Measurements from ENCODE around the gene GLRX3. TPM values are rescaled to one million over a fixed set of nuclear protein-coding genes. Genes with fewer than 3 reads are reported as not detected.

Gene GLRX3
- total RNA-seq, 4 donors from 2014 or later = 42.3 to 103 (median 48.6) TPM

DNA sequence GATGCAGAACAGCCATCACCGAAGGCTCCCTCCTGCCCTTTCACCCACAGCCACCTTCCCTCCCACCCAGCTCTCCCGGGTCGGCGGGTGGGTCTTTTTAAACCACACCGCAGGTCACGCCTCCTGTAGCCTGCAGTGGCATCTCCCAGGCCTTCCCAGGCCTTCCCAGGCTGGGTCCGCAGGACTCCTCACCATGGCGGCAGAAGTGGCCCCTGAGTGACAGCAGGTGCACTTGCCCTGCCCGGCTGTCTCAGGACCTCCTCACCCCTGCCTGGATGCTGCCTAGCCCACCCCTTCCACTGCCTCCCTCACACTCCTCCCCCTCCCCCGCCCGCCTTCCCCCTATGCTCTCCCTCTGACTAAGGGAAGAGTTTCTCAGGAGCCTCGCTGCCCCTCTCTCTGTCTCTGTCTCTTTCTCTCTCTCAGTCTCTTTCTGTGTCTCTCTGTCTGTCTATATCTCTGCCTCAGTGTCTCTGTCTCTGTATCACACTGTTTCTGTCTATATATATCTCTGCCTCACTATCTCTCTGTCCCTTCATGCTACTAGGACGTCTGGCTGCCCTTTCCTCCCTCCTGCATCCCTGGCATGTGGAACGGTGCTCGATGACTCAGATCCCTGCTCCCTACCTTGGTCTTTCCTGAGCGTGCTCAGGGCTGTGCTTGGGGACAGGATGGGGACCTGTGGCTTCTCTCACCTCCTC lies 57.5 kb downstream of the GLRX3 start:
- TF ChIP-seq POLR2A (IDR thresholded peaks at IDR 0.05) (no peak), EP300 (IDR thresholded peaks at IDR 0.05) (no peak), CTCF (IDR thresholded peaks at IDR 0.05) (no peak), POLR2AphosphoS5 (IDR thresholded peaks at IDR 0.05) (no peak)
- Histone ChIP-seq H3K36me3 (no peaks in the 10 kb centered on the region), H3K27ac (no peak overlapping the region), H3K4me3 (no peak overlapping the region), H3K27me3 (peaks cover 16% of the 10 kb centered on the region), H3K9me3 (no peaks in the 10 kb centered on the region), H3K4me1 (peaks cover 0 to 16% (median 5%) of the 10 kb centered on the region in 3 donors)
- ATAC-seq = no peak
- 60% methylated on average over 8 of the region's 16 CpGs; no CpG with 5 or more reads in 1 of the 2 donors for WGBS, 2 donors (ENCODE audit: low coverage in 1 of 2)

DNA sequence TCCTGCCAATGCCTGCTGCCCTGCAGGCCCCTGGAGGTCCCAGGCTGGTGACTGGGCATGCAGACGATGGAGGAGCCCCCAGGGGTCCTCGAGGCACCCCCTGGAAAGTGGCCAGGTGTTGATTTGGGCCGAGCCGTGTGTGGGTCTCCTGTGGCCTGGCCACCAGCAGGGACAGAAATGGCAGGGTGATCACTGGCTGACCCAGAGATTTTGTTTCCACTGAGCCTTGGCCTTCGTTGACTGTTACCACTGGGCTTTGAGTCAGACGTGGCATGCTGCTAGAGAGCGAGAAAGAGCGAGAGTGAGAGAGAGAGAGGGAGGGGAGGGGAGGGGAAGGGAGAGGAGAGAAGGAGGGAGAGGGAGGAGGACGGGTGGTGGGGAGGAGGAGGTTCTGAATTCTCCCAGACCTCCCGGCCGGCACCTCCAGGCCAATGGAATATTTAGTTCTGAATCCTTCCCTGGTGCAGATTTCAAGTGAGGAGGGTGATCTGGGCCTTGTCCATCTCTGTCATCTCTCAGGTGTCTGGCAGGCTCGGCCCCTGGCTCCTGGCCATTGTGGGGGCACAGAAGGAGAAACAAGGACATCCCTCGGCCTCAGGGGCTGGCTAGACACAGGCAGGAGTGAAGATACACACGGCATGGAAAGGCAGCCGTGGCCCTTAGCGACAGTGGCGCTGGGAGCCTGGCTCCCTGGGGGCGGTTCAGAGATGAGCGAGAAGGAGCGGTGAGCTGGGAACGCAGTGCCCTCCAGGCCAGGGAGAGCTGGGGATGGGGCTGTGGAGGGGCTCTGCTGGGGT lies 58.2 kb downstream of the GLRX3 start:
- Histone ChIP-seq H3K9me3 (no peaks in the 10 kb centered on the region), H3K4me3 (no peak overlapping the region), H3K36me3 (no peaks in the 10 kb centered on the region), H3K4me1 (peaks cover 0 to 16% (median 5%) of the 10 kb centered on the region in 3 donors), H3K27me3 (peaks cover 16% of the 10 kb centered on the region), H3K27ac (no peak overlapping the region)
- no peak for TF ChIP-seq POLR2AphosphoS5 (IDR thresholded peaks at IDR 0.05)
- no peak for TF ChIP-seq POLR2A (IDR thresholded peaks at IDR 0.05)
- no peak for TF ChIP-seq EP300 (IDR thresholded peaks at IDR 0.05)
- TF ChIP-seq CTCF (IDR thresholded peaks at IDR 0.05) = no peak
- WGBS, 2 donors (ENCODE audit: low coverage in 1 of 2) = 0 to 16% methylated on average over 2 to 8 of the region's 21 CpGs
- ATAC-seq = no peak

DNA sequence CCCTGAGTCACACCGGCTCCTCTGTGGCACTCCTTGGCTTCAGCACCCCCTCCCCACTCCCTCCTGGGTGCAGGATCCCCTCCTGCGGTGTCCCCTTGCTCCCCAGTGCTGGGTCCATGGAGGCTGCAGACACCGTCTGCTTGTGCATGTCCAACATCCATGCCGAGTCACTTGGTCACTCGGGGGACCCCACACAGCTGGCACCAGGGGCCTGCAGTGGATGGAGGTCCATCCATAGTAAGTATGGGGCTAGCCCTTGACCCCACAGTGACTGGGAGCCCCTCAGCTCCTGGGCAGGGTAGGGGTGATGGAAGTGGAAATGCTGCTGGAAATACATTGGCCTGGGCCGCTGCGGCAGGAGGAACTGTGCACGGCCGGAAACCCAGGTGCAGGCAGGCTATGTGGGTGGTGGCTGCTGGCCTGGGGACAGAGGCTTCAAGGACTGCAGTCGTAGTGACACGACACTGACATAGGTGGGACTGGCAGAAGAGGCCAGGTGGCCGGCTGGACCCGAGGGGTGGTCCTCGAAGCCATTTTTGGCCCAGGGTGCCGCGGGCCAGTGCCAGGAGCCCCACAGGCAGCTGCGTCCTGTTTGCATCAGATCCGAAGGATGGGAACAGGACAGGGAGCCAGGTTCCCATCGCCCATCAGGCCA lies 58.9 kb downstream of the GLRX3 start:
- no peak overlapping the region for H3K4me3 ChIP-seq
- no peaks in the 10 kb centered on the region for H3K36me3 ChIP-seq
- H3K9me3 ChIP-seq = no peaks in the 10 kb centered on the region
- peaks cover 24% of the 10 kb centered on the region for H3K27me3 ChIP-seq
- 87 to 90% methylated on average over 2 to 3 of the region's 19 CpGs for WGBS, 2 donors (ENCODE audit: low coverage in 1 of 2)
- TF ChIP-seq CTCF (IDR thresholded peaks at IDR 0.05) (no peak), POLR2AphosphoS5 (IDR thresholded peaks at IDR 0.05) (no peak)
- H3K4me1 ChIP-seq = peaks cover 0 to 10% (median 5%) of the 10 kb centered on the region in 3 donors
- no peak overlapping the region for H3K27ac ChIP-seq
- ATAC-seq = no peak

- no peaks in the 10 kb centered on the region for H3K36me3 ChIP-seq
- no peak overlapping the region for H3K27ac ChIP-seq
- 93% methylated on average over 3 of the region's 10 CpGs; no CpG with 5 or more reads in 1 of the 2 donors for WGBS, 2 donors (ENCODE audit: low coverage in 1 of 2)
- peaks cover 25% of the 10 kb centered on the region for H3K27me3 ChIP-seq
- ATAC-seq = no peak
- no peaks in the 10 kb centered on the region for H3K9me3 ChIP-seq
- no peak overlapping the region for H3K4me3 ChIP-seq
- TF ChIP-seq CTCF (IDR thresholded peaks at IDR 0.05) (no peak), EP300 (IDR thresholded peaks at IDR 0.05) (no peak), POLR2AphosphoS5 (IDR thresholded peaks at IDR 0.05) (no peak), POLR2A (IDR thresholded peaks at IDR 0.05) (no peak)
- peaks cover 0 to 3% (median under 1%) of the 10 kb centered on the region in 3 donors for H3K4me1 ChIP-seq
Measured at GRCh38 chr10:130195746-130196294, 59.6 kb downstream of the GLRX3 start.
